ENCODE data around the gene RRAD.
"Not testable (repeated sequence)": the region's sequence is repeated elsewhere in the genome, so short reads cannot be mapped to it uniquely, and the experiment has no call there.

Gene RRAD

GRCh38 chr16:66950971-66951790 lies 25.8 kb upstream of the RRAD start:
- DNase-seq: no peak

- no peak for DNase-seq
These were observed 25.1 kb upstream of the RRAD start for GRCh38 chr16:66950437-66950836.

DNA sequence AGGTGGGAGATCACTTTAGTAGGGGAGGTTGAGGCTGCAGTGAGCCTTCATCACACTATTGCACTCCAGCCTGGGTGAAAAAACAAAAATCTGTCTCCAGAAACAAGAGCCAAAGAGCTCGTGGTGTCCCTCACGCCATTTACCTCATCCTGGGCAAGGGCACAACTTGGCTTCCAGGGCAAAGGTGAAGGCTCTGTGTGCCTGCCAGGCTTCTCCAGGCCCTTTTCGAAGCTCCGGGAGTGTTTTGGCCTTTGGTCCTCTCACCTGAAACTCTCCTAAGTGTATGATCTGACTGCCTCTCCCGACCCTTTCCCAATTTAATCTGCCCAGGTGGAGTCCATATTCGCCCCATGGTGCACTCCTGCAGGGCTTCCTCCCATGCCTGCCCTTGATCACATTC lies 24.1 kb upstream of the RRAD start:
- no peak for DNase-seq

DNA sequence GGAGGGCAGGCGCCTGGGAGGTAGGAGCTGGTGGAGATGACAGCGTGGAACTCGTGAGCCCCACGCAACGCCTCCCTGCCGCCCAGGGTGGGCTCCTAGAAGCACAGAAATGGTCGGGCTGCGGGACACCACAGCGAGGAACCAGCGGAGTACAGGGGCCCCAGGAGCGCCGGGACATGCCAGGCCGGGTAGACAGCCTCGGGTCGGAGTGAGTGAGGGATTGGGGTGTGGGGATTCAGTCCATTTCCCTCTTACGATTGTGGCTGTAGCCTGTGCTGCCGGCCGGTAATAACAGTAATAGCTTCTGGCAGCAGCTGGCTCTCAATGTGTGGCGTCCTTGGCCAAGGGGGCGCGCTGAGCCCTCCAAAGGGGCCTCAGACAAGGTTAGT lies 23.5 kb upstream of the RRAD start:
- no peak for DNase-seq

- DNase-seq: peak in 4 of 14 donors; percentile 10 to 42 (median 26)
These were observed 22.9 kb upstream of the RRAD start for GRCh38 chr16:66948134-66948836.

DNA sequence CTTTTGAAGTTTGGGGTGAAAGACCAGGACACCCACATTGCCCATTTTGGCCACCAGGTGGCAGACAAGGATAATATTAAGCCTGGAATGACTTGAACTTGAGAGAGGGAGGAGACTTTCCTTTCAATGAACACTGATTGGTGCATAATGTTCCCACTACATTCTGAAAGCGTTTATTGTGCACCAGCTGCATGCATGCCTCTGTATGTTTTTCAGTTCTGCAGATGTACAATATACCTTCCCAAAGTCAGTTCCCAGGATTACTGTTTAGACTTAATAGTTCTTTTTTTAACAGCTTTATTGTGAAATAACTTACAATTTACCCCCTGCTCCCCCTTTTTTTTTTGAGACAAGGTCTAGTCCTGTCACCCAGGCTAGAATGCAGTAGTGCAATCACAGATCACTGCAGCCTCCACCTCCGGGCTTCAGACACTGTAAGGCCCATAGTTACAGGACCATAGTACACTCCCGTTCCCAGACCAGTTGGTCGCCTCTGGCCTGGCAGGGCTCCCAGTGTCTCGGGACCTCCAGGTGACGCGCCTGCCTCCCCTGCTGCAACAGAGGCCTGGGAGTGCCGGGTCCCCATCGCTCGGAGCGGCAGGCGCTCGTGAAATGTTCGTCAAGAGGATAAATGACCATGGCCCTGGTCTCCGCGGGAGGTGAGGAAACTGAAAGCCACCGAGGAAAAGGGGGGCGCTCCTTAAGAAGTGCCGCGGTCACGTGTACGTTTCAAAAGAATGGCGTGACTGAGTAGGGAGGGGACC lies 22.1 kb upstream of the RRAD start:
- peak in 13 of 14 donors; percentile 5 to 76 (median 47) for DNase-seq

- DNase-seq: no peak
These were observed 21.6 kb upstream of the RRAD start for GRCh38 chr16:66946974-66947301.

GRCh38 chr16:66946541-66946940 lies 21.2 kb upstream of the RRAD start:
- DNase-seq: no peak

- no peak for DNase-seq
These were observed 20.6 kb upstream of the RRAD start for GRCh38 chr16:66945939-66946338.

- DNase-seq: not testable (repeated sequence)
These were observed 19.6 kb upstream of the RRAD start for GRCh38 chr16:66944971-66945370.

- DNase-seq: no peak
These were observed 18.7 kb upstream of the RRAD start for GRCh38 chr16:66944054-66944441.

GRCh38 chr16:66943426-66944053 lies 18.2 kb upstream of the RRAD start:
- DNase-seq: no peak

- DNase-seq: no peak
These were observed 17.6 kb upstream of the RRAD start for GRCh38 chr16:66942981-66943380.

GRCh38 chr16:66940236-66940635 lies 14.9 kb upstream of the RRAD start:
- no peak for DNase-seq

DNA sequence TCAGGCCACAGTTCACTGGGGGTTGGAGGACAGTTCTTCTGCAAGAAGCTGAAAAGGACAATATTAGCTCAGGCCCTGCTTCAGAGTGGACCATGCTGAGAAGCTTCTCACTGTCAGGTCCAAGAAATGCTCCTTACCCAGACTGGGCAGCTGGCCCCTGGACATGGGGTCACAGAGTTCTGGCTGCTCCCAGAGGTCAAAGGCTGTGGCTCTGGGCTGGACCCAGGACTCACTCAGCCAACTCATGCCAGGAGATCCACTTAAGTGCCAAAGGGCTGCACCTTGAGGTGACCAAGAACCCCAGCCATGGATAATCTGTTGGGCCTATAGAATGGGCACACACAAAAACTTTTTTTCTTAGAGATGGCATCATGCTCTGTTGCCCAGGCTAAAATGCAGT lies 14.0 kb upstream of the RRAD start:
- no peak for DNase-seq

- no peak for DNase-seq
These were observed 12.5 kb upstream of the RRAD start for GRCh38 chr16:66937725-66938337.

- no peak for DNase-seq
These were observed 11.7 kb upstream of the RRAD start for GRCh38 chr16:66936889-66937554.

GRCh38 chr16:66936462-66936861 lies 11.1 kb upstream of the RRAD start:
- no peak for DNase-seq

- DNase-seq: peak in 4 of 14 donors; percentile 18 to 40 (median 30)
These were observed 10.1 kb upstream of the RRAD start, which contains the start of gene CES2 for GRCh38 chr16:66935314-66936011. CES2 (plus strand) TSS chr16:66935516; CDS start chr16:66935636, 120 bp downstream.

DNA sequence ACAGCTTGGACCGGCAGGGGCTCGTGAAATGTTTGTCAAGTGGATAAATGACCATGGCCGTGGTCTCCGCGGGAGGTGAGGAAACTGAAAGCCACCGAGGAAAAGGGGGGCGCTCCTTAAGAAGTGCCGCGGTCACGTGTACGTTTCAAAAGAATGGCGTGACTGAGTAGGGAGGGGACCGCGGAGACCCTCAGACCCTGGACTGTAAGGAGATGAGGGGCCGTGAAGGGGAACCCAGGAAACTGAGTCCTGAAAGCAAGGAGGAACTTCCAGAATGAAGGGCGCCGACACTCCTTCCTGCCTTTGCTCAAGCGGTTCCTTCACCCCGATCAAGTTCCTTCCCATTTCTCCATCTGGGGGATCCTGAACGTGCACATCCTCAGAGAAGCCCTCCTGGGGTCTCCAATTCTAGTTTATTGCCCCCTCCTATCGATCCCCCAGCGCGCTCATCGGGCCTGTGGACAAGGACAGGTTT lies 9.5 kb upstream of the RRAD start:
- peak in 1 of 14 donors; percentile 45 for DNase-seq
